HG03196 (cell line): ENCODE data around the gene FAM171A1.
"Not testable (repeated sequence)": the region's sequence is repeated elsewhere in the genome, so short reads cannot be mapped to it uniquely, and the experiment has no call there.

Source experiments
- ATAC-seq: cut with Tn5 transposase; IDR thresholded peaks from one replicate; pipeline ENCODE4 v1.9.1; 2021; ENCODE audit not compliant: unreplicated experiment

Gene FAM171A1

GRCh38 chr10:15293862-15294842 is 76.9 kb downstream of the FAM171A1 start:
- no peak for ATAC-seq

- ATAC-seq: no peak
These were observed 80.4 kb downstream of the FAM171A1 start for GRCh38 chr10:15290671-15291070.

- ATAC-seq: no peak
These were observed 80.9 kb downstream of the FAM171A1 start for GRCh38 chr10:15290150-15290549.

DNA sequence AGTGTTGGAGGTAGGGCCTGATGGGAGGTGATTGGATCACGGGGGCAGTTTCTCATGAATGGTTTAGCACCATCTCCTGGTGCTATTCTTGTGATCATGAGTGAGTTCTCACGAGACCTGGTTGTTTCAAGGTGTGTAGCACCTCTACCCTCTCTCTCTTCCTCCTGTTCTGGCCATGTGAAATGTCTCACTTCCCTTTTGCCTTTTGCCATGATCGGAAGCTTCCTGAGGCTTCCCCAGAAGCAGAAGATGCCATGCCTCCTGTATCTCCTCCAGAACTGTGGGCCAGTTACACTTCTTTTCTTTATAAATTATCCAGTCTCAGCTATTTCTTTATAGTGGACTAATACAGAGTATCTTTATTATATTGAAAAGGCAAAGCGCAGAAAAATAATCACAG is 90.1 kb downstream of the FAM171A1 start:
- no peak for ATAC-seq

GRCh38 chr10:15280462-15280861 is 90.6 kb downstream of the FAM171A1 start:
- ATAC-seq: no peak

- ATAC-seq: no peak
These were observed 91.9 kb downstream of the FAM171A1 start for GRCh38 chr10:15279236-15279635.

- ATAC-seq: no peak
These were observed 92.3 kb downstream of the FAM171A1 start for GRCh38 chr10:15278786-15279185.

DNA sequence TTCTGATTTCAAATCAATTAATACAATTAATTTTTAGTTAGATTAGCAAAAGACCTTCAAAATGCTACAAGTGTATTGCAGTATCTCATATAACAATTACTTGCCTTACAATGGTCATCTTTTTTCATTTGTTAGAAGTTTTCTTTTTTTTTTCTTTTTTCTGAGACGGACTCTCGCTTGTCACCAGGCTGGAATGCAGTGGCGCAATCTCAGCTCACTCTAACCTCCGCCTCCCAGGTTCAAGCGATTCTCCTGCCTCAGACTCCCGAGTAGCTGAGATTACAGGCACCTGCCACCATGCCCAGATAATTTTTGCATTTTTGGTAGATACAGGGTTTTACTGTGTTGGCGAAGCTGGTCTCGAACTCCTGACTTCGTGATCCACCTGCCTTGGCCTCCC is 95.0 kb downstream of the FAM171A1 start:
- ATAC-seq: not testable (repeated sequence)

DNA sequence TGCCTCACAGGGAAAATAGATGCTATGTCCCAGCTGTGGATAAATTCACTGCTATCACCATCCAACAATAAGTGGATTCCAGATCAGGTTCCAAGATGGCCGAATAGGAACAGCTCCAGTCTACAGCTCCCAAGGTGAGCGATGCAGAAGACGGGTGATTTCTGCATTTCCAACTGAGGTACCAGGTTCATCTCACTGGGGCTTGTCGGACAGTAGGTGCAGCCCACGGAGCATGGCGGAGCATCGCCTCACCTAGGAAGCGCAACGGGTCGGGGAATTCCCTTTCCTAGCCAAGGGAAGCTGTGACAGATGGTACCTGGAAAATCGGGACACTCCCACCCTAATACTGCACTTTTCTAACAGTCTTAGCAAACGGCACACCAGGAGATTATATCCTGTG is 101.3 kb downstream of the FAM171A1 start:
- ATAC-seq: not testable (repeated sequence)

DNA sequence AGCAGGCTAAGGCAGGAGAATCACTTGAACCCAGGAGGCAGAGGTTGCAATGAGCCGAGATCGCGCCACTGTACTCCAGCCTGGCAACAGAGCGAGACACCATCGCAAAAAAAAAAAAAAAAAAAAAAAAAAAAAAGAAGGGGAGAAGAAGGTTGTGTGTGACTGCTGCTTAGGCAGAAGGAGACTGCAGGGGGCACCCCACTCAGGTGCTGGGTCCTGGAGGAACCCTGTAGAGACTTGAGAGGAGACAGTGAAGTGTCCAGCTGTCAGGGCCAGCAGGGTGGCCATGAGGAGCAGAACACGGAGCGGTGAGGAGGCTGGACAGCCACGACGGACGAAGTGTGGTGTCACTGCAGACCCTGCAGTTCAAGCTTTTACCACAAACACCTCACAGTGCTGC is 103.6 kb downstream of the FAM171A1 start:
- ATAC-seq: no peak

- no peak for ATAC-seq
These were observed 105.0 kb downstream of the FAM171A1 start for GRCh38 chr10:15266117-15266516.

GRCh38 chr10:15265558-15265957 is 105.5 kb downstream of the FAM171A1 start:
- ATAC-seq: no peak

DNA sequence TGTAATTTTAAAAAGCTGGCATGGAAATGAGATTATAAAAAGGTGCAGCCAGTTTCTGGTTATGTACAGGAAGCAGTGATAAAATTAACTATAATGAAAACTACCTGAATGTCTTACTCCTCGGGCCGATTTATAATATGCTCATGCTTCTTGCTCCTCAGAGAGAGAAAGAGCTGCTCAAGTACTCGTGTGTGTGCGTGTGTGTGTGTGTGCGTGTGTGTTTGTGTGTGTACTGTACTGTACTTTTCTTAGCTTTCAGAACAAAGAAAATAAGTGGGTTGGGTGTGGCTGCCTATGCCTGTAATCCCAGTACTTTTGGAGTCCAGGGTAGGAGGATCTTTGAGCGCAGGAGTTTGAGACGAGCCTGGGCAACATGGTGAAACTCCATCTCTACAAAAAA is 106.0 kb downstream of the FAM171A1 start:
- ATAC-seq: no peak

DNA sequence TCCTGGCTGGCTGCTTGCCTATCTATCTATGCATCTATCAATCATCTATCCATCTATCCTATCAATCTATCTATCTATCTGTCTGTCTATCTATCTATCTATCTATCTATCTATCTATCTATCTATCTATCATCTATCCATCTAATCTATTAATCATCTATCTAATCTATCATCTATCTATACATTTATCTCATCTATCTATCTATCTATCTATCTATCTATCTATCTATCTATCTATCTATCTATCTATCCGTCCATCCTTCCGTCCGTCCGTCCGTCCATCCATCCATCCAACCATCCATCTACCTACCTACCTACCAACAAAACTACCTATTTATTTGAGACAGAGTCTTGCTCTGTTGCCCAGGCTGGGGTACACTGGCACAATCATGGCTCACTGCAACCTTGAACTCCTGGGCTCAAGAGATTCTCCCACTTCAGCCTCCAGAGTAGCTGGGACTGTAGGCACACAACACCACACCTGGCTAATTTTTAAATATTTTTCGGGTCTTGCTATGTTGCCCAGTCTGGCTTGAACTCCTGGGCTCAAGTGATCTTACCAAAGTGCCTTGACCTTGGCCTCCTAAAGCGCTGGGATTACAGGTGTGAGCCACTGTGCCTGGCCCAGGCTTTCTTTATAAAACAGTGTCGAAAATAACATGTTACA is 107.3 kb downstream of the FAM171A1 start:
- no peak for ATAC-seq

GRCh38 chr10:15262036-15262713 is 108.9 kb downstream of the FAM171A1 start:
- ATAC-seq: no peak

- ATAC-seq: no peak
These were observed 112.0 kb downstream of the FAM171A1 start for GRCh38 chr10:15259136-15259535.

GRCh38 chr10:15258255-15258654 is 112.8 kb downstream of the FAM171A1 start:
- no peak for ATAC-seq

GRCh38 chr10:15255961-15256360 is 115.1 kb downstream of the FAM171A1 start:
- ATAC-seq: no peak

- no peak for ATAC-seq
These were observed 116.1 kb downstream of the FAM171A1 start for GRCh38 chr10:15254808-15255648.

GRCh38 chr10:15253951-15254807 is 116.9 kb downstream of the FAM171A1 start:
- no peak for ATAC-seq
